Upper lobe of left lung (tissue), 6 donors: ENCODE results near the gene RTEL1. TPM values are rescaled to one million over a fixed set of nuclear protein-coding genes. Genes with fewer than 3 reads are reported as not detected.
A peak's percentile ranks its signal among the peaks of the same experiment; 100 is the strongest.
"Not testable (repeated sequence)": the region's sequence is repeated elsewhere in the genome, so short reads cannot be mapped to it uniquely, and the experiment has no call there.

Source experiments
- ATAC-seq, 2 donors: fragments of 200-7000 bp; cut with Tn5 transposase; one replicate each; pipeline ENCODE4 v1.9.1; 2022; ENCODE audit warnings: mild to moderate bottlenecking in 2 of 2, moderate library complexity in 2 of 2; ENCODE audit not compliant: low FRiP score in 2 of 2
- DNase-seq, 2 donors: peaks; one replicate each; pipeline ENCODE4 v3.0.0-alpha.2; 2019 to 2020
- H3K27ac ChIP-seq, 4 donors: fragments of 200-600 bp; sonication (generic); one replicate each; pipeline ENCODE4 v1.5.1; 2016 to 2019
- H3K27me3 ChIP-seq, 4 donors: fragments of 200-600 bp; sonication (generic); one replicate each; pipeline ENCODE4 v1.5.1; 2017 to 2019
- H3K36me3 ChIP-seq, 4 donors: fragments of 200-600 bp; sonication (generic); one replicate each; pipeline ENCODE4 v1.5.1; 2016 to 2019
- H3K4me1 ChIP-seq, 4 donors: fragments of 200-600 bp; sonication (generic); one replicate each; pipeline ENCODE4 v1.5.1; 2018 to 2019
- H3K4me3 ChIP-seq, 4 donors: fragments of 200-600 bp; sonication (generic); one replicate each; pipeline ENCODE4 v1.5.1; 2017 to 2019; ENCODE audit warnings: mild to moderate bottlenecking in 2 of 4, moderate library complexity in 1 of 4
- H3K9me3 ChIP-seq, 4 donors: fragments of 200-600 bp; sonication (generic); one replicate each; pipeline ENCODE4 v1.5.1; 2018 to 2019
- CTCF ChIP-seq, 6 experiments: fragments of 450-650 bp in 4 of 6; fragments of 200-600 bp in 2 of 6; sonication (generic) in 2 of 6; IDR thresholded peaks; one replicate each; pipeline ENCODE4 v1.5.1; 2016 to 2019; ENCODE audit warnings: antibody characterized with exemption in 6 of 6
- EP300 ChIP-seq, 4 donors: sonication (generic); formaldehyde crosslinking; IDR thresholded peaks; one replicate each; pipeline ENCODE4 v1.5.1; 2017; ENCODE audit warnings: antibody characterized with exemption in 4 of 4, control low read depth in 2 of 4
- POLR2A ChIP-seq, 4 donors: fragments of 450-650 bp; IDR thresholded peaks; one replicate each; pipeline ENCODE4 v1.5.1; 2016 to 2017; ENCODE audit warnings: antibody characterized with exemption in 4 of 4, mild to moderate bottlenecking in 2 of 4
- POLR2AphosphoS5 ChIP-seq, 2 donors: sonication (generic); formaldehyde crosslinking; IDR thresholded peaks; one replicate each; pipeline ENCODE4 v1.5.1; 2017; ENCODE audit warnings: antibody characterized with exemption in 2 of 2
- WGBS, 2 donors: methylation state at CpG; one replicate each; pipeline ENCODE4 v1.1.5; 2017 to 2018; 5-methylcytosine and 5-hydroxymethylcytosine counted together
- total RNA-seq, 6 donors: library from RNA; depleted of rRNA in 4 of 6; stranded (reverse); fragments of >200 nt in 4 of 6; gene quantifications; one replicate each; pipeline versions ENCODE4 v1.1.0 to v1.2.1, GENCODE V29; 2016 to 2021
- donor health status: DM: no; HTN: no; CAD: no; lungs with moderate emphysema.
- donor health status: DM: no; HTN: yes; CAD: no; lungs with severe emphysema.

RTEL1 gene
- total RNA-seq, 6 donors from 2014 or later = 8.6 to 73.3 (median 32.5) TPM

- Histone ChIP-seq H3K9me3 (no peaks in the 10 kb centered on the region), H3K4me1 (peaks cover 43 to 53% (median 49%) of the 10 kb centered on the region in 4 donors), H3K27ac (no peak overlapping the region), H3K4me3 (no peak overlapping the region), H3K36me3 (peaks cover 0 to 2% (median 0%) of the 10 kb centered on the region in 4 donors), H3K27me3 (peaks cover 0 to 12% (median 6%) of the 10 kb centered on the region in 4 donors)
- DNase-seq (no peak), ATAC-seq (no peak)
- 88 to 100% methylated on average over 1 to 4 of the region's 4 CpGs for WGBS, 2 donors
- no peak for TF ChIP-seq POLR2A (IDR thresholded peaks at IDR 0.05)
- TF ChIP-seq POLR2AphosphoS5 (IDR thresholded peaks at IDR 0.05) = no peak
- TF ChIP-seq EP300 (IDR thresholded peaks at IDR 0.05) = no peak
- TF ChIP-seq CTCF (IDR thresholded peaks at IDR 0.05) = no peak
Measured at GRCh38 chr20:63655249-63655648, 2.9 kb upstream of the RTEL1 start.

GRCh38 chr20:63656451-63656850 lies 1.7 kb upstream of the RTEL1 start:
- peaks cover 0 to 12% (median 6%) of the 10 kb centered on the region in 4 donors for H3K27me3 ChIP-seq
- peaks cover 0 to 13% (median 6%) of the 10 kb centered on the region in 4 donors for H3K36me3 ChIP-seq
- 86 to 88% methylated on average over 3 of the region's 3 CpGs for WGBS, 2 donors
- no peaks in the 10 kb centered on the region for H3K9me3 ChIP-seq
- peaks cover 41 to 51% (median 48%) of the 10 kb centered on the region in 4 donors for H3K4me1 ChIP-seq
- no peak overlapping the region for H3K27ac ChIP-seq
- H3K4me3 ChIP-seq = no peak overlapping the region
- DNase-seq (no peak), ATAC-seq (no peak)
- TF ChIP-seq EP300 (IDR thresholded peaks at IDR 0.05) (no peak), CTCF (IDR thresholded peaks at IDR 0.05) (no peak), POLR2AphosphoS5 (IDR thresholded peaks at IDR 0.05) (no peak), POLR2A (IDR thresholded peaks at IDR 0.05) (no peak)

- Histone ChIP-seq H3K27me3 (peaks cover 0 to 7% (median 3%) of the 10 kb centered on the region in 4 donors), H3K9me3 (no peaks in the 10 kb centered on the region), H3K36me3 (peaks cover 6 to 22% (median 15%) of the 10 kb centered on the region in 4 donors), H3K4me1 (peaks cover 32 to 41% (median 38%) of the 10 kb centered on the region in 4 donors), H3K27ac (peak overlapping the region; percentile 84 to 91 (median 90)), H3K4me3 (peak overlapping the region; percentile 2 to 89 (median 80))
- peak in 1 of 2 donors; percentile 83 for DNase-seq
- TF ChIP-seq EP300 (IDR thresholded peaks at IDR 0.05) = no peak
- 40 to 60% methylated on average over 15 to 31 of the region's 31 CpGs for WGBS, 2 donors
- ATAC-seq = no peak
Measured at GRCh38 chr20:63657260-63657936, 714 bp upstream of the RTEL1 start.

- WGBS, 2 donors = 0 to 2% methylated on average over 1 to 25 of the region's 25 CpGs
- Histone ChIP-seq H3K4me1 (peaks cover 21 to 27% (median 25%) of the 10 kb centered on the region in 4 donors), H3K4me3 (peak overlapping the region; percentile 74 to 89 (median 82)), H3K27ac (peak overlapping the region; percentile 84 to 91 (median 90)), H3K27me3 (no peaks in the 10 kb centered on the region), H3K36me3 (peaks cover 6 to 36% (median 26%) of the 10 kb centered on the region in 4 donors), H3K9me3 (no peaks in the 10 kb centered on the region)
- no peak for DNase-seq
- no peak for TF ChIP-seq POLR2AphosphoS5 (IDR thresholded peaks at IDR 0.05)
- no peak for TF ChIP-seq EP300 (IDR thresholded peaks at IDR 0.05)
- no peak for TF ChIP-seq POLR2A (IDR thresholded peaks at IDR 0.05)
- TF ChIP-seq CTCF (IDR thresholded peaks at IDR 0.05) = no peak
- peak; percentile 56 to 66 for ATAC-seq
Measured at GRCh38 chr20:63658749-63659187, 656 bp downstream of the RTEL1 start.

- Histone ChIP-seq H3K4me1 (peaks cover 16 to 21% (median 21%) of the 10 kb centered on the region in 4 donors), H3K27ac (peak overlapping the region in 3 of 4 donors; percentile 90 to 91 (median 91)), H3K9me3 (no peaks in the 10 kb centered on the region), H3K36me3 (peaks cover 6 to 42% (median 29%) of the 10 kb centered on the region in 4 donors), H3K4me3 (peak overlapping the region in 3 of 4 donors; percentile 74 to 89 (median 85)), H3K27me3 (no peaks in the 10 kb centered on the region)
- 73 to 76% methylated on average over 10 to 13 of the region's 13 CpGs for WGBS, 2 donors
- DNase-seq = no peak
- no peak for TF ChIP-seq CTCF (IDR thresholded peaks at IDR 0.05)
- TF ChIP-seq POLR2A (IDR thresholded peaks at IDR 0.05) = no peak
- TF ChIP-seq POLR2AphosphoS5 (IDR thresholded peaks at IDR 0.05) = no peak
- TF ChIP-seq EP300 (IDR thresholded peaks at IDR 0.05) = no peak
- ATAC-seq = no peak
Measured at GRCh38 chr20:63659370-63659769, 1.3 kb downstream of the RTEL1 start.

- DNase-seq, ATAC-seq, H3K9me3 ChIP-seq, H3K4me3 ChIP-seq, H3K27ac ChIP-seq, H3K27me3 ChIP-seq: not testable (repeated sequence)
- 85 to 93% methylated on average over 10 of the region's 10 CpGs for WGBS, 2 donors
- Histone ChIP-seq H3K4me1 (peaks cover 16 to 21% (median 21%) of the 10 kb centered on the region in 4 donors), H3K36me3 (peaks cover 6 to 47% (median 31%) of the 10 kb centered on the region in 4 donors)
Measured at GRCh38 chr20:63660174-63660573, 2.1 kb downstream of the RTEL1 start.
